Retinal pigment epithelial cell (primary cell): ENCODE measurements around the gene ZNF48.

Source experiments
- DNase-seq: peaks from one replicate; pipeline ENCODE4 v3.0.0-alpha.2; 2010; ENCODE audit warnings: low read depth
- H3K4me3 ChIP-seq: 2 replicates; pipeline ENCODE4 v1.5.1; 2011; ENCODE audit warnings: mild to moderate bottlenecking, low read length, control low read depth, moderate library complexity
- TF ChIP-seq, protein P1 (sequence below): conservative IDR thresholded peaks from 2 replicates; pipeline ENCODE4 v1.5.1; 2011; ENCODE audit warnings: low read depth, low read length, control low read depth, inconsistent platforms

ZNF48 gene

DNA sequence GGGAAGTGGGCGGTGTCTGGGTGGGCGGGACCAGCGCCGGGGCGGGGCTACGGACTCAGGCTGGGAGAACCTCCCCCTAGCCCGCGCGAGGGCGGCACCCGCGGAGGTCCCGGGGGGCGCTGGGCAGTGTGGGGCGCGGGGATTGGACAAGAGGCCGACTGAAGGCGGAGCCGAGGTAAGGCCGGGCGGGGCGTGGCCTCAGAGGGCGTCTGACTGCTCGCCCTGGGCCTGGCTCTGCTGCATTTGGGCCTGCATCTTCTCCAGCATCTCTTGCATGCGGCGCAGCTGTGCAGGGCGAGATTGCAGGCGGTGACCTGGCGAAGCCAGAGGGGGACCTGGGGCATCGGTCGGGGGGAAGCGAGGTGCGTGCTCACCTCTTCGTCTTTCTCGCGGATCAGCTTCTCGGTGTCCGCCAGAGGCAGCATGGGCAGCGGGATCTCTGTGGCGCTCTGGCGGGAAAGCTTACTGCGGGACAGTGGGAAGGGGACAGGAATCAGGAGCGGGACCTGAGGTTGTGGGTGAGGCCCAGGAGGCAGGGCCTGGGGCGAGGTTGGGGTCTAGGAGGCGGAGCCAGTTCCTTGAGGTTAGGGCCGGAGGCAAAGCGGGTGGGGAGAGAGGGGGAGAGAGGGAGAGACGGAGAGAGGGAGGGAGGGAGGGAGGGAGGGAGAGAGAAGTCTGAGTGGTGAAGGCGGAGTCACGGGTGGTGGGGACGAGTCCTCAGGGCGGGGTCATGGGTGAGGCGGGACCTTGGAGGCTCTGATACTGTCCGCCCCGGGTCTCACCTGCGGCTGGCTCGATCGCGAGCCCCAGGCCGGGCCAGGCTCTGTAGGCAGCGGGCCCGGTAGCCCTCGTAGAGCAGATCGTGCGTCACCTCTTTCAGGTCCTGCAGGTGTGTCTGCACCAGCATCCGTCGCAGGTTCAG lies 16.7 kb upstream of the ZNF48 start:
- peak; percentile 87 for DNase-seq
- TF ChIP-seq, protein P1, sequence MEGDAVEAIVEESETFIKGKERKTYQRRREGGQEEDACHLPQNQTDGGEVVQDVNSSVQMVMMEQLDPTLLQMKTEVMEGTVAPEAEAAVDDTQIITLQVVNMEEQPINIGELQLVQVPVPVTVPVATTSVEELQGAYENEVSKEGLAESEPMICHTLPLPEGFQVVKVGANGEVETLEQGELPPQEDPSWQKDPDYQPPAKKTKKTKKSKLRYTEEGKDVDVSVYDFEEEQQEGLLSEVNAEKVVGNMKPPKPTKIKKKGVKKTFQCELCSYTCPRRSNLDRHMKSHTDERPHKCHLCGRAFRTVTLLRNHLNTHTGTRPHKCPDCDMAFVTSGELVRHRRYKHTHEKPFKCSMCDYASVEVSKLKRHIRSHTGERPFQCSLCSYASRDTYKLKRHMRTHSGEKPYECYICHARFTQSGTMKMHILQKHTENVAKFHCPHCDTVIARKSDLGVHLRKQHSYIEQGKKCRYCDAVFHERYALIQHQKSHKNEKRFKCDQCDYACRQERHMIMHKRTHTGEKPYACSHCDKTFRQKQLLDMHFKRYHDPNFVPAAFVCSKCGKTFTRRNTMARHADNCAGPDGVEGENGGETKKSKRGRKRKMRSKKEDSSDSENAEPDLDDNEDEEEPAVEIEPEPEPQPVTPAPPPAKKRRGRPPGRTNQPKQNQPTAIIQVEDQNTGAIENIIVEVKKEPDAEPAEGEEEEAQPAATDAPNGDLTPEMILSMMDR, result peak; percentile 31

DNA sequence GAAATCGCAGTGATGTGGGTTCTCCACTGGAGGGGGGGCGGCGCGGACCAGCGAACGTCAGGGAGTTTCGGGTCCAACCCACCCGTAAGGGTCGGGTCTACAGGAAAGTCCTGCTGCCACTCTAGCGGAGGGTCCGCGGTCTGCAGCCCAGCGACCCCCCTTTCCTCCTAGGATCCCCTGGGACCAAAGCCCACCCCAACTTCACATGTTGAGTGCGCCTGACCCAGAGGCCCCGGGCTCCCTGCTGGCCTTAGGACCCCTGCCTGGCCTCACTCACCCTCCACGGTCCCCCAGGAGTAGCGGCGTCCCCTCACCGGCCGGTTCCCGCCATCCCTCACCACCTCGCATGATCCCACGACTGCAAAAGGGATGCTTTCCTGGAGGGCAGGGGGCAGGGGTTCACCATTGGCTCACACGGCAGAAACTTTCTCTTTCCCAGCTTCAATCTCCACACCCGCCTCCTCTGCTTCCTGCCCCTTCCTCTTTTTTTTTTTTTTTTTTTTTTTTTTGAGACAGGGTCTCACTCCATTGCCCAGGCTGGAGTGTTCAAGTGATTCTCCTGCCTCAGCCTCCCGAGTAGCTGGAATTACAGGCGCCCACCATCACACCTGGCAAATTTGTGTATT lies 15.9 kb upstream of the ZNF48 start:
- H3K4me3 ChIP-seq, result peak overlapping the region; percentile 71
- no peak for DNase-seq
- TF ChIP-seq, protein P1, result no peak

More for the DNA sequence above, 16.7 kb upstream of the ZNF48 start:
- H3K4me3 ChIP-seq, result peak overlapping the region; percentile 71

DNA sequence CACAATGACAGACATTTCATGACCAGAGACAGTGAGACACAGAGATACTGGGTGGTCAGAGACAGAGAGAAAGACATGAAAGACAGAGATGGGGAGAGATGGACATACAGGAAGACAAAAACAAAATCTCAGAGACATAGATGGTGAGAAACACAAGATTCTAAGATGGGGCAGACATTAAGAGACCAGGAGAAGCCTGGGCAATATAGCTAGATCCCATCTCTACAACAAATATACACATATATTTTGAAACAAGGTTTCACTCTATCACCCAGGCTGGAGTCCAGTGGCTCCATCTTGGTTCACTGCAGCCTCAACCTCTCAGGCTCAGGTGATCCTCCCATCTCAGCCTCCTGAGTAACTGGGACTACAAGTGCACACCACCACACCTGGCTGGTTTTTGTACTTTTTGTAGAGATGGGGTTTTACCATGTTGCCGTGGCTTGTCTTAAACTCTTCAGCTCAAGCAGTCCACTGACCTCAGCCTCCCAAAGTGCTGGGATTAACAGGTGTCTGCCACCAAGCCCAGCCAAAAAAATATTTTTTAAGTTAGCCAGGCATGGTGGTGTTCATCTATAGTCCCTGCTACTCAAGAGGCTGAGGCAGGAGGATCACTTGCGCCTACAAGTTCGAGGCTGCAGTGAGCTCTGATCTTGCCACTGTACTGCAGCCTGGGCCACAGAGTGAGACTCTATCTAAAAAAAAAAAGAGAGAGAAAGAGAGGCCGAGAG lies 15.0 kb upstream of the ZNF48 start:
- TF ChIP-seq, protein P1, result no peak
- no peak overlapping the region for H3K4me3 ChIP-seq
- no peak for DNase-seq

DNA sequence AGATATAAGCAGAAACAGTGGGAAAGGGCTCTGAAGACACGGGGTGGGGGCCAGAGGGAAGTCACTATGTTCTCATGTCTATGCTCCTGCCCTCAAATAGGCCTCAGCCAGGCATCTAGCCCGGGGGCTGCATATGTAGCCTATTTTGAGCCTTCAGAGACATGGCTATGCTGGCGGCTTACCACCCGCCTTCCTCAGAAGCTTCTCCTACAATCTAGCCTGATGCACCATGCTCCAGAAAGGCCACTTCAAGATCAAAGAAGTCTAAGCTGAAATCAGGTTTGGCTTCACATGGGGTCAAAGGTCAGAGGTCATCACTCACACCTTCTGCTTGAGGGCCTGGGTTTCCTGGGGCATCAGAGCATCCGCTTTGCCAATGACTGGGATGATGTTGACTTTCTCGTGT lies 14.4 kb upstream of the ZNF48 start:
- no peak for DNase-seq
- TF ChIP-seq, protein P1, result no peak
- H3K4me3 ChIP-seq, result no peak overlapping the region

DNA sequence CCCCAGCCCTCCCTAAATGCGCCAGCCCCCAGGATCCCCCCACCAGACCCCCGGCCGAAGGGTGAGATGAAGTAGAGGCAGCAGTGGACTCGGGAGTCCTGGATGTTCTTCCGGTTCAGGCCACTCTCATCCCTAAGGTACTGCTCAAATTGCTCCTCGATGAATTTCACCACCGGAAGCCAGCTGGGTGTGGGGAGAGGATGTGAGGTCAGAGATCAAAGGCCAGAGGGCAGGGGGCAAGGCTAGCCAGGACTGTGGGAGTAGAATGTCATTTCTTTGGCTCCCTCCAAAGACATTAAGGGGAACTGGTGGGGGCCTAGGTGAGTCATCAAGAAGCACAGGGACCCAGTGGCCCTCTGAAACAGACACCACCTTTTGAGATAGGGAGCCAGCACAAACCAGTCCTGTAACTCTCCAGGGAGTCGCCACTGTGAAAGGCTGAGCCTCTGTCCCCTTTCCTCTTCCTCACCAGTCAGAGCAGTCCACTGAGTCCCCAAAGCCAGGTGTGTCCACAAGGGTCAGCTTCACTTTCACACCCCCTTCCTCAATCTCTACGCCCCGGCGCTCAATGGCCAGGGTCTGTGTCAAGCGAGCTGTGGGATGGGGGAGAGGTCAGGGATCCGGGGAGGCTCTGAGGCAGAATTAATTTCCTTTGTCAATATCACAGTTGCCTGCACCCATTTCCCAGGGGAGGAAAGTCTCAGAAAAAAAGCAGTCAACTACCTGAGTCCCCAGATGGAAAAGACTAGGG lies 13.8 kb upstream of the ZNF48 start:
- TF ChIP-seq, protein P1, result no peak
- DNase-seq, result no peak
- no peak overlapping the region for H3K4me3 ChIP-seq

DNA sequence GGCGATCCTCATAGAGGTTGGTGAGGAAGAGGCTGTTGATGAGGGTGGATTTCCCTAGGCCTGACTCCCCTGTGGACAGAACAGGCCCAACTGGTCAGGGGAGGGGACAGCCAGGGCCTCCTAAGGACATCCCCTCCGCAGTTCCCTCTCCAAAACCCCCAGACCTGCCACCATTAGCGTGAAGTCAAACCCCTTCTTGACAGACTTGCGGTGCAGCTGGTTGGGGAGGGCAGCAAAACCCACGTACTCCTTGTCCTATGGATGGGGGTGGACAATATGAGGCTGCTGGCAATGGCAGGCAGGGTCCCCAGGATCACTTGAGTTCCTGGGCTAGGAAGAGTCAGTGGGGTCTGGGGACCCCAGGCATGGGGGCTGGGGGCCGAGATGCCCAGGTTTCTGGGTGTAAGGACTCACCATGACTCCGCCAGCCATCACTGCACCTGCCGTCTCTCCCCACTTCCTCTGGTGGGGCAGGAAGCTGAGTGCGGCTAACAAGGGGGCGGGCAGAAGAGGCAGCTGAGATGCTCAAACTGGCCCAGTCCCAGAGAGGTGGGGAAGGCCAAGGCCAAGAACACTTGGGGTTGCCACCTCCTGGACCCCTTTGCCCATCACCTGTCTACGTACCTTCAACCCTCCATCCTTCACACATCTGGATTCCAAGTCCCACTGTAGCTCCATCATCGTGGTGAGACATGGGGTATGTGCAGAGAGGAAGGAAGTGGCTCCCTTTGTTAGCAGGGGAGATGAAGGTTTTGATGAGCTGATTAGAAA lies 12.9 kb upstream of the ZNF48 start, which contains the start of gene SEPTIN1:
TSS of gene SEPTIN1 (minus strand) at position 451 of the 771 bp plus-strand sequence. CDS start at position 432, 19 bp downstream.
- H3K4me3 ChIP-seq, result no peak within 1 kb of the TSS
- TF ChIP-seq, protein P1, result no peak
- DNase-seq, result no peak
